ENCODE results near the gene ALG12. TPM values are rescaled to one million over a fixed set of nuclear protein-coding genes. Genes with fewer than 3 reads are reported as not detected.

The ALG12 gene
- total RNA-seq, 1 experiment from 2014 or later = 16.6 TPM

DNA sequence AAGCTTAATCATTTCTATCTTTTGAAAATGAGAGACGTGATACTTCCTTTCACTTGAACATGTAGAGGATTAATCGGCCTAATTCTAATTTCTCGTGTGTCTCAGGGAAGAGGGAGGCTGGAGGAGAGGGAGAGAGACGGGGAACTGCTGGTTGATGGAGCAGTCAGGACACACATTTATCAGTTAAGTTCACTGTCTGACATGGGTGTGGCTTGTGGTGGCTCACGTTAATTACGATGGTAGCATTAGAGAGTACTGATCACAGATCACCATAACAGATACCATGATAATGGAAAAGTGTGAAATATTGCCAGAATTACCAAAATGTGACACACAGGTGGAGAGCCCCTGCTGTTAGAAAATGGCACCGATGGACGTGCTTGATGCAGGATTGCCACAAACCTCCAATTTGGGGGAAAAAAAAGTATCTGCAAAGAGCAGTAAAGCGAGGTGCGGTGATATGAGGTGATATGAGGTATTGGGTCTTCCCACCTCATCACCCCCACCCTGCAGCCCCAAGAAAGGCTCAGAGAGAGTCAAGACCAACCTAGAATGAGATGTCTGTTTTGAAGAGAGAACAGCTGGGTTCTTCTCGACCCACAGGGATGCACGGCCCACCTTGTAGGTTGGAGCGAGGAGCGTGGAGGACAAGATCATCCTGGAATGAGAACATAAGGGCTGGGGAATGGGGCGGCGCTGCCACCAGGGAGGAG lies 44.9 kb downstream of the ALG12 start:
- ChIA-PET RAD21 (ENCODE audit: low non-redundant PET in 1 of 2, low total read pairs in 2 of 2, uncharacterized antibody in 2 of 2, unreplicated experiment in 2 of 2) (no interaction called here), POLR2A (no interaction called here), CTCF (interaction anchor here (0.6 kb wide), 1 partner anchor 8 kb away, joined by 3 read pairs; no protein-coding TSS in a partner anchor)
- DNase-seq (ENCODE audit: low read depth, low spot score) (no peak), ATAC-seq (no peak)
- Histone ChIP-seq H3K9me3 (ENCODE audit: control insufficient read depth in 1 of 2, insufficient read depth in 1 of 2, low read depth in 1 of 2, low read length in 2 of 2) (peaks cover 8 to 10% of the 10 kb centered on the region in 2 experiments; a peak in 2 of 4 replicates), H3K27ac (ENCODE audit: low read depth, low read length) (no peak overlapping the region), H3K9ac (ENCODE audit: low read length) (no peak overlapping the region), H3K9me2 (ENCODE audit: insufficient read depth) (no peaks in the 10 kb centered on the region), H3K27me3 (ENCODE audit: insufficient read depth, low read length) (no peaks in the 10 kb centered on the region), H3K4me1 (ENCODE audit: control insufficient read depth in 1 of 2, insufficient read depth in 2 of 2, low read length in 2 of 2) (no peaks in the 10 kb centered on the region), H3K4me3 (replicated peaks in 1 of 2; ENCODE audit: low read depth in 1 of 2, low read length in 2 of 2) (no peak overlapping the region), H2AFZ (ENCODE audit: low read depth, low read length, poor library complexity, severe bottlenecking) (no peak overlapping the region), H3K4me2 (ENCODE audit: low read length) (no peak overlapping the region), H3K36me3 (ENCODE audit: control insufficient read depth in 1 of 2, insufficient read depth in 2 of 2, low read length in 2 of 2) (peaks cover 0 to 16% of the 10 kb centered on the region in 2 experiments; a peak in 2 of 4 replicates), H3K79me2 (ENCODE audit: insufficient read depth, low read length) (peaks cover 97% of the 10 kb centered on the region), H4K20me1 (ENCODE audit: insufficient read depth) (no peaks in the 10 kb centered on the region; the same call in 1 of the 2 replicates)
- no peak for TF ChIP-seq ELF1 (IDR thresholded peaks at IDR 0.05; ENCODE audit: borderline replicate concordance, low read depth)
- TF ChIP-seq CEBPB (IDR thresholded peaks at IDR 0.05; ENCODE audit: low read depth) = no peak
- no peak for TF ChIP-seq JUND (IDR thresholded peaks at IDR 0.05)
- no peak for TF ChIP-seq POLR2AphosphoS5 (IDR thresholded peaks at IDR 0.05; ENCODE audit: low read depth, low read length)
- no peak for TF ChIP-seq CTCF (IDR thresholded peaks at IDR 0.05 in 2 of 3, conservative IDR thresholded peaks at IDR 0.05 in 1 of 3; ENCODE audit: borderline replicate concordance in 1 of 3, insufficient read depth in 1 of 3, low read depth in 2 of 3, low read length in 2 of 3)
- TF ChIP-seq CBX3 (IDR thresholded peaks at IDR 0.05; ENCODE audit: low read depth) = no peak
- no peak for TF ChIP-seq ZFX (IDR thresholded peaks at IDR 0.05)
- no peak for TF ChIP-seq SIN3A (IDR thresholded peaks at IDR 0.05; ENCODE audit: low read depth)
- no TSS peak for BruUV-seq (replicated peaks)
- intact Hi-C loops (cut with micrococcal nuclease) = no loop called here
